ENCODE results near the gene AMH.

The AMH gene

GRCh38 chr19:2288818-2289713 is 39.9 kb downstream of the AMH start:
- no peak for DNase-seq

- no peak for DNase-seq
These were observed 40.8 kb downstream of the AMH start for GRCh38 chr19:2289714-2290435.

GRCh38 chr19:2290441-2291184 is 41.5 kb downstream of the AMH start:
- DNase-seq, result no peak

- DNase-seq, result no peak
These were observed 42.1 kb downstream of the AMH start for GRCh38 chr19:2291185-2291751.

- no peak for DNase-seq
These were observed 45.7 kb downstream of the AMH start for GRCh38 chr19:2294687-2295335.

- no peak for DNase-seq
These were observed 47.0 kb downstream of the AMH start for GRCh38 chr19:2296141-2296540.

- DNase-seq, result no peak
These were observed 51.4 kb downstream of the AMH start for GRCh38 chr19:2300533-2300932.

Data from NCI-H1048 (cell line).